DMS 273 (cell line): ENCODE results near the gene RBP7.
A peak's percentile ranks its signal among the peaks of the same experiment; 100 is the strongest.
"Not testable (repeated sequence)": the region's sequence is repeated elsewhere in the genome, so short reads cannot be mapped to it uniquely, and the experiment has no call there.

Source experiments
- DNase-seq: peaks from one replicate; lab custom pipeline; 2025; ENCODE audit not compliant: unreplicated experiment; lab: John Stamatoyannopoulos, UW

RBP7 gene

DNA sequence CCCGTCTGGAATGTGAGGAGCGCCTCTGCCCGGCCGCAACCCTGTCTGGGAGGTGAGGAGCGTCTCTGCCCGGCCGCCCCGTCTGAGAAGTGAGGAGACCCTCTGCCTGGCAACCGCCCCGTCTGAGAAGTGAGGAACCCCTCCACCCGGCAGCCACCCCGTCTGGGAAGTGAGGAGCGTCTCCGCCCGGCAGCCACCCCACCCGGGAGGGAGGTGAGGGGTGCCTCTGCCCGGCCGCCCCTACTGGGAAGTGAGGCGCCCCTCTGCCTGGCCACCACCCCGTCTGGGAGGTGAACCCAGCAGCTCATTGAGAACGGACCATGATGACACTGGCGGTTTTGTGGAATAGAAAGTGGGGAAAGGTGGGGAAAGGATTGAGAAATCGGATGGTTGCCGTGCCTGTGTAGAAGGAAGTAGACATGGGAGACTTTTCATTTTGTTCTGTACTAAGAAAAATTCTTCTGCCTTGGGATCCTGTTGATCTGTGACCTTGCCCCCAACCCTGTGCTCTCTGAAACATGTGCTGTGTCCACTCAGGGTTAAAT is 32.0 kb downstream of the RBP7 start:
- not testable (repeated sequence) for DNase-seq

DNA sequence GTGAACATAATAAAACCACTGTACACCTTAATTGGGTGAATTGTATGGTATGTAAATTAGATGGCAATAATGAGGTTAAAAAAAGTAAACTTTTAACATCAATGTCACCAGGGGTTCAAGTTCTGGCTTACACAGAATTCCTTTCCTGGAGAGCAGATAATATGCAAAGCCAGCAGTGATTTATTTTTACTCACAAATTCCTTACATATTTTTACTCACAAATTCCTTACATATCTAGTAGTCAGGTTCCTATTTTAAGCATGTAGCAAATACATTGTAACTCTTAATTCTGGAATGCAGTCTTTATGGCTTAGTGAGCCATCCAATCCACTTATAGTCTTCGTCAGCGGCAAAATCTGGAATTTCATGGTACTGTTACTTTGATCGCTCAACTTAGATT is 34.4 kb downstream of the RBP7 start:
- DNase-seq: no peak

DNA sequence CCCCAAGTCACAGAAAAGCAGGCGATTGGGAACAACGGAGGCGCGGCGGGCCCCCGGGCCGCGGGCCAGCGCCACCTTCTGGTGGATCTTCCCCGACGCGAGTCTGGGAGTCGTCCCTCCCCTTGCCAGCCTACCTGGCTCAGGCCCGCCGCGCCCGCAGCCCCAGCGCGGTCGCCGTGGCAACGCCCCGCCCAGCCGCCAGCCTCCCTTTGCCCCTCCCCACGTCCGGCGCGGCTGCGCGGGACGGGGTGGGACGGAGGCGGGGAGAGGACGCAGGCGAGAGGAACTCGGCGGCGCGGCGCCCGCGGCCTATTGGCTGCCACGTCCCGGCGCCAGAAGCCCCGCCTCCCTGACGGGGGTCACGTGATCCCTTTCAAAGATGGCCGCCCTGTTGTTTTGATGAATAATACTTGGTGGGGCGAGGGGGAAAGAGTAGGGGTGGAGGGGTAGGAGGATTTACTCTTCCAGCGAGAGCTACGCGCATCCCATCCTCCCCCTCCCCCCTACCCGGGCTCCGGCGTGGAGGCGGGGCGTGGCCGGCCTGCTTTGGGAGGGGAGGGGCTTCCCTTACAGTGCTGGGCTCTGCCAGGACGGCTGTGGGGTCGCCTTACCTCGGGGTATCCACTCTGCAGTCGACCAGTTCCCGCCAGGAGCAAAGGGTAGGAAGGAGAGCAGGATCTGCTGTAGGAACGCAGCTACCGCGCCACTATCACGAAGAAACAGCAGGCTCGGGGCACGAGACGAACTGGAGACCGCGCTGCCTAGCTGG is 35.7 kb downstream of the RBP7 start, which contains the start of gene UBE4B:
Gene UBE4B (plus strand): TSS at position 369 of the 769 bp plus-strand sequence. CDS start 713 bp downstream, outside the sequence.
- peak; percentile 99 for DNase-seq

DNA sequence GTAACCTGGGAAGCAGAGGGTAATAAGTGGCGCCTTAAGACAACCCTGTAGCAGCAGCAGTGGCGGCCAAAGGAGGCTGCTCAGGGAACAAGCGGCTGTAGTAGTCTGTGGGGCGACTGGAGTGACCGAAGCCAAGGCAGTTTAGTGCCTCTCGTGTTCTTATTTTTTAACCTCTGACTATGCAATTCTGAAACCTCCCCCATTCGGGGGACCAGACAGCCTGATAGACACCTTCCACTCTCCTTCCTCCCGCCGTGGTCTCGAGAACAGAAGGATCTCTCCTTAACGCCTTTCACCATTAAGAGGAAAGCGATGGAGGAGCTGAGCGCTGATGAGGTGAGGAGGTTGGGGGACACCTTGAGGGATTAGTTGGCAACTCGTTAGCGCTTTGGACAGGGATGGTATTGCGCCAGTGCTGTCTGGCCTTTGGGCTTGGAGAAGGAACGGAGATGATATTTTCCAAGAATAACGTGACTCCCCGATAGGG is 36.4 kb downstream of the RBP7 start:
- peak; percentile 77 for DNase-seq

DNA sequence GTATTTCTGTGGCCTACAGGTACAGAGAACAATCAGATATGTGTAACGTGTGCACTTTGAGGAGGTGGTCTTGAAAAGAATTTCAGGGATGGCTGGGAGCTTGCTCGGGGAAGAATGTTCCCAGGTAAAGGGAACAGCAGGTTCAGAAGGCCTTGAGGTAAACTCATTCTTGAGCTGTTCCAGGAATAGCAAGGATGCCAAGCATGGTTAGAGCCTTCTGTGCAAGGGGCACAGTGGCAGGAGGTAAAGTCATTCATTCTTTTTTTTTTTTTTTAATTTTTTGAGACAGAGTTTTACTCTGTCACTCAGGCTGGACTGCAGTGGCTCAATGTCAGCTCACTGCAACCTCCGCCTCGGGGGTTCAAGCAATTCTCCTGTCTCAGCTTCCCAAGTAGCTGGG is 45.7 kb downstream of the RBP7 start:
- no peak for DNase-seq

DNA sequence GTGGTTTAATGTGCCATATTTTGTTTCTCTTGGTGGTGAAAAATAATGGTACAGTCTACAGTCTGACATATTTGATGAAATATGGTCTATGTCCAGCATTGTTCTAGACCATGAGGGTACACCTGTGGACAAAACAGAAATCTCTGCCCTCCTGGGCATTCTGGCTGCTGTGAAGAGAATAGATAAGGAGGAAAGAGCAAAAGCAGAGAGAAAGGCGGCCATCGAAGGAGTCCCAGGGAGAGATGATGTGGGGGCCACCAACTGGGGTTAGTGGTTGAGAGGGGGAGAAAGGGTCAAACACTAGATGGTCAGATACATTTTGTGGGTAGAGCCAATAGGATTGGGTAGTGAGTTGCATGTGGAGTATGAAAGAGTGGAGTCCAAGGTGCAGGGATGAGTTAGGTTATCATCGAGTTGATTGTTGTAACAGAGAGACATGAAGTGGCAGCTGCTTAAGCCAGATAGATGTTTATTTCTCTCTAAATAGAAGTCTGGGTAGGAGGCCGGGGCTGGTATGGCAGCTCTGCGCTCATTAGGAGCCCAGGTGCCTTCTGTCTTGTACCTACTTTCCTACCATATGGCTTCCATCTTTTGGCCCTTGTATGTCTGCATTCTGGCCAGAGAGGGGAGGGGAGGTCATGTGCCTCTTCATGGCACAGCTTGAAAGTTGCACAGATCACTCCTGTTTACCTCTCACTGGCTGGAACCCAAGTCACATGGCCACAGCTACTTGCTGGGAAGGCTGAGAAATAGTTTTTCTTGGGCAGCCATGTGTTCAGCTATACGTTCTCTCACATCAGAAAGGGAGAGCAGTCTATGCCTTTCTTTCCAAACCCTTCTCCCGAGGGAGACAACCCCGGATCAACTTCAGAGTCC is 48.7 kb downstream of the RBP7 start:
- peak; percentile 97 for DNase-seq

DNA sequence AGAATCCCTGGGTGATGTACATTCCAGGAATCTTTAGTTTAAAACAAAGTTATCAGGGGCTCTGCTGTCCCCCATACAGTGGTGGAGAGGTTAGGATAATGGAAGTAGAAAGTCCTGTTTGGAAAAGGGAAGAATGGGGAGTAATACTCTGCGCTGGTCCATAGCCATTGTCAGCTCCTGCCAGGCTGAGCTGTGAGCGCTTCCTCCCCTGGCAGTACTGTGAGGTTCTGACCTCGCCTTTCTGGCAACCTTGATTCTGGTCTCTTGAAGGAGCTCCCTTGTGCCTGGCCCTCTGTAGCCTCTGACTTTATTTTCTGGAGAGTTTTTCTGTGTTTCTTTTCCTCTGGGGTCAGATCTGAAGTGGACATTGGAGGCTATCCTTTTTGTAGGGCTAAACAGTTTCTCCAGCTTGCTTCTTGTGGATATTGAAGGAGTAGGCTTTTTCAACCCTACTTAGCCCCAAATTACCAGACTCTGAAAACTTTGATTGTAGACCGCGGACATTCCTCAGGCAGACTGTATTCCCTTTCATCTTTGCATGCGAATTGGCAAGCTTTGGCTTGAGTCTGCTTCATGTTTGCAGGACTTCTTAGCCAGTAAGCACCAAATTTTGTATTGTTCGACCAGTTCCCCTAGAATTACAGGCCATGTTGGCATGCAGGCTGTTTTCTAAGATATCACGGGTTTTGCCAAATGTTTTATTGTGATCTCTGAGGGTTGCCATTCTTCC is 49.5 kb downstream of the RBP7 start:
- peak; percentile 66 for DNase-seq

DNA sequence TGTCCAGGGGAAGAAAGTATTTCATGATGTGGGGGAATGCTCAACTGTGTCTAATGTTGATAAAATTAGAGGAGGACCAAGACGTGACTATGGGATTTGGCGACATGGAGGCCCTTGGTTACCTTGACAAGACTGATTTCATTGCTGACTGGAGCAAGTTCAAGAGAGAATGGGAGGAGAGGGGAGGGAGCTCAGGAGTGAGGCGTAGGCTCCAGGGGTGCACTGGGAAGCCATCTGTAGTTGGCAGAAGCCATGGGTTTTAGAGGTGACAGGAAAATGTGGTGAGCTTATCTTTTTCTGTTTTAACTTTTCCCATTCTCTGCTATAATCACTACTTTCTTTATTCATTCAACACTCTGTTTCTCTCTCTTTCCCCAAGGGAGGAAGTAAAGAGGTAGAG is 51.6 kb downstream of the RBP7 start:
- DNase-seq: no peak

DNA sequence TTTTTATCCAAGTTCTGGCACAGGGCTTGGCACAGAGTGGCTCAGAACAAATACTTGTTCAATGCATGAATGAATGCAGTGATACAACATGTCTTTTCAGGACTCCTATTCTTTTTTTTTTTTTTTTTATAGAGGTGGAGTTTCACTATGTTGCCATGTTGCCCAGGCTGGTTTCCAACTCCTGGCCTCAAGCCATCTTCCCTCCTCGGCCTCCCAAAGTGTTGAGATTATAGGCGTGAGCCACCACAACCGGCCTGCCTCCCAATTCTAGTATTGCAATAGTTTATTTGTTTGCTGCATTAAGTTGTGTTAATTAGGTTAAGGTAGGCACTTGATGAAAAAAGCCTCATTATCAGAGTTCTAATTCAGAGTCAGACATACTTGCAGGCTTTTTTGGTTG is 53.6 kb downstream of the RBP7 start:
- DNase-seq: peak; percentile 24

DNA sequence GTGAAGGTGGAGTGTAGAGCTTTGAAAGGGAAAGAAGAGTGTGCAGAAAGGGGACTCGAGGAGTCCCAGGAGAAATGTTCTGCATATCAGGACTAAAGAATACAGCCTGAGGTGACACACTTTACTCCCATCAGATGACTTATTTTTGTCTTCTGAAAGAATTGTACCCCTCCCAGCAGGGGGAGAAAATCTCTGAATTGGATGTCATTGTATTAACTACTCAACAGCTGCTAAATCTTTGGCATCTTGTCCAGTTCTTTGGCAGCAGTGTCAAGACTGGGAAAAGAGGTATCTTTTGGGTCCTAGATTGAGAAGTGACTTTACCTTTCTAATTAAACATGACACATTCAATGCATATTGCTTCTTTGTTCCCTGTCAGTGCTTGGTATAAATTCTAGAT is 54.6 kb downstream of the RBP7 start:
- peak; percentile 40 for DNase-seq

DNA sequence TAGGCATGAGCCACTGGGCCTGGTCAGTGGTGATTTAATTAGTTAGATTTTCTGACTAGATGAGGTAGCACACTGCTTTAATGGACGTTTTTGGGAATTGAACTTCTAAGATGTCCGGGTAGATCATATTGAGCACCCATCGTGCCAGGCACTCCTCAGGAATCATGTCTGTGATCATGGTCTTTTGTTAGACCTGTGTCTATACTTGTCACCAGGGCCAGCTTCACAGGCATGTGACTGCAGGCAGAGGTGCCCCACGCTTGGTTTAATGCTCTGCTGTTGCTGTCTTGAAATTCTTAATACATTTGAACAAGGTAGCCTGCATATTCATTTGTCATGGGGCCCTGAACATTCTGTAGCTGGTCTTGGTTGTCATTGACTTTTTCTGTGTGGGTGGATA is 55.3 kb downstream of the RBP7 start:
- DNase-seq: no peak

DNA sequence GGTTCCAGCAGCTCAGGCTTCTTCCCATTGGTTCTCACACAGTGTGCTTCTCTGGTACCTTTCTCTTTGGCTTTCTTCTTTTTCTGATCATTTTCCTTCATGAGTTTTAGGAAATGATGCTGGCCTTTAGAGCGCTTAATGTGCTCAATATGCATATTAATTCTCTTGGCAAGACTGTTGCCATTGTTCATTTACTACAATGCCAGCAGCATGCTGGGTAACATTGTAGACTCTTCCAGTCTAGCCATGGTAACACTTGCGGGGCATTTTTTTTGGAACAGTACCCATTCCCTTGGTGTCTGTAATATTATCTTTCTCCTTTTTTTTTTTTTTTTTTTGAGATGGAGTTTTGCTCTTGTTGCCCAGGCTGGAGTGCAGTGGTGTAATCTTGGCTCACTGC is 57.4 kb downstream of the RBP7 start:
- DNase-seq: no peak

DNA sequence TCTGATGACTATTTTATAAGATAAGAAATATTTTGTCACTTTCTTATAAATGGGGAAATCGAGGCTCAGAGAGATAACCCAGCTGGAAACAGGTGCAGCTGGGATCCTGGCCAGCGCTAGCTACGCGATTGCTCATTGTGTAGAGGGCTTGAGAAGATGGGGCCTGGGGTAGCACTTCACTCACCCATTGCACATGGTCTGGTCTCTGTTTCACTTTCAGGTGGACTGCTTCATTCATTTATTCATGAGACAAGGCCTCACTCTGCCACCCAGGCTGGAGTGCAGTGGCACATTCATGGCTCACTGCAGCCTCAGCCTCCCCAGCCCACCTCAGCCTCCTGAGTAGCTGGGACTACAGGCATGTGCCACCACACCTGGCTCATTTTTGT is 59.6 kb downstream of the RBP7 start:
- DNase-seq: no peak

DNA sequence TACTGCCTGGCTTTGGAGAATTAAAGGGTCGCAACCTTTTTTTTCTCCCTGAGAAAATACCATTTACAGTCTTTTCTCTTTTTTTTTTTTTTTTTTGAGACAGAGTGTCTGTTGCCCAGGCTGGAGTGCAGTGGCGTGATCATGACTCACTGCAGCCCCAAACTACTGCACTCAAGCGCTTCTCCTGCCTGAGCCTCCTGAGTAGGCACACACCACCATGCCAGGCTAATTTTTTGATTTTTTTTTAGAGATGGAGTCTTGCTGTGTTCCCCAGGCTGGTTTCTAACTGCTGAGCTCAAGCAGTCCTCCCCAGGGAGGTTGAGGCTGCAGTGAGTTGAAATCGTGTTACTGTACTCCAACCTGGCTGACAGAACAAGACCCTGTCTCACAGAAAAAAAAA is 60.3 kb downstream of the RBP7 start:
- no peak for DNase-seq

DNA sequence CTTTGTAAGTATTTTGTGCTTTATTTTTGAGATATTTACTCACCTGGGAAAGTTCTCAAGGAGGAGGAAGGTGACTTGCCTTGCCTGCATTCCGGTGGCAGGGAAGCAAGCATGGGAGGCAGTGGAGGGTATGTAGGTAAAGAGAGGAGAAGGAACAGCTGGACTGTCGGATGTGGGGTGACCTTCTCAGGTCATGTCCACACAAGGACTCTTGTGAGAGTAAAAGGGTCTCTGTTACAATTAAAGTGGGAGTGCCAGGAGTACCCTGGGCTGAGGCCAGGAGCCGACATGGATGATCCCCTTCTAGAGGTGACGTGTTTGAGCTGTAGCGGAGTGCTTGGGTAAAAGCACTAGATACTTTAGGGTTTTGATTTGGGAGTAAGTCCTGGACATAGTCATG is 60.8 kb downstream of the RBP7 start:
- DNase-seq: no peak

DNA sequence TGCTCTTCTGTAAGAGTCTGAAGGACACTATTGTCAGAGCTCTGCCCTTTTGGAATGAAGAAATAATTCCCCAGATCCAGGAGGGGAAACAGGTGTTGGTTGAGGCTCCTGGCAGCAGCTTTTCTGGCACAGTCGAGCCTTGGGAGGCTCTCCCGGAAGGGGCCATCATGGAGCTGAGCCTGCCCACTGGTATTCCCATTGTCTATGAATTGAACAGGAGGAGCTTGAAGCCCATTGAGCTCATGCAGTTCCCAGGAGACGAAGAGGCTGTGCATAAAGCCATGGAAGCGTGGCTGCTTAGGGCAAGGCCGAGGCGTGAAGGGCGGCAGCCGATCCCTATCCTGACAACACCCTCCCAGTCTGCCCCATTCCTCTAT is 62.3 kb downstream of the RBP7 start:
- no peak for DNase-seq

DNA sequence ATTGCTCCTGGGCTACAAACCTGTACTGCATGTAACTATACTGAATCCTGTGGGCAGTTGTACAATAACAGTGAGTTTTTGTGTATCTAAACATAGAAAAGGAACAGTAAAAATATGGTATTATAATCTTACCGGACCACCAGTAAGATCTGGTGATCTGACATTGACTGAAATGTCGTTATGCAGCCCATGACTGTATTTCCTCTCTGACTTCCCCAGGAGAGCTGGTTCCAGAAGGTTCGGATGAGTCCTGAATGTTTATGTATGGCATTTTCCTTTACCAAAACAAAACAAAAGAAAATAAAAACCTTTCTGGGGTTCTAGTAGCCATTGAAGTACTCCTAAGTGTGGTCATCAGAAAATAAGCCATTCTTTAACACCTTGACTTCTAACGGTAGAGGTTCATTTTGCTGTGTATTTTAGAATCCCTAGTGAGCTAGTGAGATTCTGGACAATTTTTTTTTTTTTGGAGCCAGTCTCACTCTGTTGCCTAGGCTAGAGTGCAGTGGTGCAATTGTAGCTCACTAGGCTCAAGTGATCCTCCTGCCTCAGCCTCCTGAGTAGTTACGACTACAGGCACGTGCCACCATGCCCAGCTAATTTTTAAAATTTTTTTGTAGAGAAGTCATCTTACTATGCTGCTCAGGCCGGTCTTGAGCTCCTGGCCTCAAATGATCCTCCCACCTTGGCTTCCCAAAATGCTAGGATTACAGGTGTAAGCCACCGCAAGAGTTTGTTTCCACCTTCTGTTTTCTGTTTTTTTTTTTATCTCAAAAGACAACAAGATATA is 63.5 kb downstream of the RBP7 start:
- no peak for DNase-seq

DNA sequence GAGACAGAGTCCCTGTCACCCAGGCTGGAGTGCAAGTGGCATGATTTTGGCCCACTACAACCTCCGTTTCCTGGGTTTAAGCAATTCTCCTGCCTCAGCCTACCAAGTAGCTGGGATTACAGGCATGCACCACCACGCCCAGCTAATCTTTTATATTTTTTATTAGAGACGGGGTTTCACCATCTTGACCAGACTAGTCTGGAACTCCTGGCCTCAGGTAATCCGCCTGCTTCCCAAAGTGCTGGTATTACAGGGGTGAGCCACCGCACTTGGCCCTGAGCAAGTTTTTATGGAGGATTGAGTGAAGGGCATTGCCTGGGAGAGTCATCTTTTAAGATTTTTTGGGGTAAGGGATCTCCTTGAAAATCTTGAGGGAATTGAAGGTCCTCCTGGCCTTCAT is 64.2 kb downstream of the RBP7 start:
- no peak for DNase-seq

DNA sequence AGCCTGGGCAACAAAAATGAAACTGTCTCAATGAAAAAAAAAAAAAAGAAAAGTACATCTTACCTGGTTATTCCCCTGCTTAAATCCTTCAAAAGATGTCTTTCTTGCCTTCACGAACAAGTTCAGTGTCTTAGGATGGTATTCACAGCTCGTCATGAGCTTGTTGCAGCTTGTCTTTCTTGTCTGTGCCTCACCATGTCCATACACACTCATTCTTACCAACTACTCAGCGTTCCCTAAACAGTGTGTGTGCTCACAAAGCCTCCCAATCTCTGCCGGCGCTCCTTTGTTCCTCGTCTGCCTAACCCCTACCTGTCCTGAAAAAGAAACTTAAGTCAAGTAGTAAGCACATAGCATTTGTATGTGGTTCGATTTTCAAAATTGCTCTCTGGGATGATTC is 66.8 kb downstream of the RBP7 start:
- DNase-seq: no peak
